HEK293 (cell line): ENCODE results near the gene TBX15.
A peak's percentile ranks its signal among the peaks of the same experiment; 100 is the strongest.

Source experiments
- BCL11A ChIP-seq: fragments of 450-650 bp; formaldehyde crosslinking; IDR thresholded peaks from 2 replicates; pipeline ENCODE4 v1.5.1; 2016; ENCODE audit warnings: low read depth, missing biosample characterization, missing genetic modification characterization
- EGR2 ChIP-seq: fragments of 450-650 bp; formaldehyde crosslinking; IDR thresholded peaks from 2 replicates; pipeline ENCODE4 v1.5.1; 2016; ENCODE audit warnings: low read depth, missing biosample characterization, missing genetic modification characterization
- GLIS2 ChIP-seq: fragments of 450-650 bp; formaldehyde crosslinking; IDR thresholded peaks from 2 replicates; pipeline ENCODE4 v1.5.1; 2016; ENCODE audit warnings: missing biosample characterization, missing genetic modification characterization
- IKZF3 ChIP-seq: fragments of 450-650 bp; IDR thresholded peaks from 2 replicates; pipeline ENCODE4 v1.5.0; 2018; ENCODE audit warnings: missing biosample characterization, mild to moderate bottlenecking, missing genetic modification characterization, moderate library complexity
- OVOL3 ChIP-seq: fragments of 450-650 bp; formaldehyde crosslinking; IDR thresholded peaks from 2 replicates; pipeline ENCODE4 v1.5.1; 2016; ENCODE audit warnings: missing biosample characterization, missing genetic modification characterization
- SETDB1 ChIP-seq: IDR thresholded peaks from one replicate; pipeline ENCODE4 v1.6.1; 2017; ENCODE audit warnings: mild to moderate bottlenecking, low read length, moderate library complexity, mixed read lengths; ENCODE audit not compliant: insufficient read length
- TRIM28 ChIP-seq: IDR thresholded peaks from 2 replicates; pipeline ENCODE4 v1.6.1; 2011; ENCODE audit warnings: low read length, control low read depth, borderline replicate concordance
- ZBTB17 ChIP-seq: fragments of 450-650 bp; formaldehyde crosslinking; IDR thresholded peaks from 2 replicates; pipeline ENCODE4 v1.5.1; 2016; ENCODE audit warnings: missing biosample characterization, missing genetic modification characterization
- ZBTB8A ChIP-seq: fragments of 450-650 bp; formaldehyde crosslinking; IDR thresholded peaks from 2 replicates; pipeline ENCODE4 v1.5.1; 2016; ENCODE audit warnings: missing biosample characterization, missing genetic modification characterization
- ZFP69B ChIP-seq: fragments of 450-650 bp; formaldehyde crosslinking; IDR thresholded peaks from 2 replicates; pipeline ENCODE4 v1.5.1; 2016; ENCODE audit warnings: missing biosample characterization, missing genetic modification characterization
- ZNF138 ChIP-seq: fragments of 450-650 bp; formaldehyde crosslinking; IDR thresholded peaks from 2 replicates; pipeline ENCODE4 v1.5.1; 2016; ENCODE audit warnings: missing biosample characterization, missing genetic modification characterization, borderline replicate concordance
- ZNF223 ChIP-seq: fragments of 450-650 bp; formaldehyde crosslinking; IDR thresholded peaks from 2 replicates; pipeline ENCODE4 v1.5.1; 2016; ENCODE audit warnings: missing biosample characterization, missing genetic modification characterization
- ZNF48 ChIP-seq: fragments of 450-650 bp; formaldehyde crosslinking; IDR thresholded peaks from 2 replicates; pipeline ENCODE4 v1.5.1; 2016; ENCODE audit warnings: missing biosample characterization, missing genetic modification characterization
- ZNF549 ChIP-seq: fragments of 450-650 bp; IDR thresholded peaks from 2 replicates; pipeline ENCODE4 v1.5.1; 2018; ENCODE audit warnings: missing biosample characterization, missing genetic modification characterization, mild to moderate bottlenecking, inconsistent platforms, moderate library complexity
- ZNF660 ChIP-seq: fragments of 450-650 bp; IDR thresholded peaks from 2 replicates; pipeline ENCODE4 v1.5.1; 2018; ENCODE audit warnings: missing biosample characterization, mild to moderate bottlenecking, missing genetic modification characterization
- ZNF707 ChIP-seq: fragments of 450-650 bp; formaldehyde crosslinking; IDR thresholded peaks from 2 replicates; pipeline ENCODE4 v1.5.1; 2016; ENCODE audit warnings: missing biosample characterization, missing genetic modification characterization
- ZNF747 ChIP-seq: fragments of 450-650 bp; formaldehyde crosslinking; IDR thresholded peaks from 2 replicates; pipeline ENCODE4 v1.5.1; 2016; ENCODE audit warnings: missing biosample characterization, missing genetic modification characterization
- ZNF785 ChIP-seq: fragments of 450-650 bp; formaldehyde crosslinking; IDR thresholded peaks from 2 replicates; pipeline ENCODE4 v1.5.1; 2016; ENCODE audit warnings: missing biosample characterization, missing genetic modification characterization
- ZNF792 ChIP-seq: fragments of 450-650 bp; formaldehyde crosslinking; IDR thresholded peaks from 2 replicates; pipeline ENCODE4 v1.5.1; 2016; ENCODE audit warnings: missing biosample characterization, missing genetic modification characterization
- ZNF830 ChIP-seq: fragments of 450-650 bp; IDR thresholded peaks from 2 replicates; pipeline ENCODE4 v1.5.0; 2018; ENCODE audit warnings: missing biosample characterization, missing genetic modification characterization, low read depth, mild to moderate bottlenecking, moderate library complexity
- ZXDB ChIP-seq: fragments of 450-650 bp; formaldehyde crosslinking; IDR thresholded peaks from 2 replicates; pipeline ENCODE4 v1.5.1; 2016; ENCODE audit warnings: missing biosample characterization, missing genetic modification characterization
- TF ChIP-seq, protein P1 (sequence below): fragments of 450-650 bp; formaldehyde crosslinking; IDR thresholded peaks from 2 replicates; pipeline ENCODE4 v1.5.1; 2016; ENCODE audit warnings: missing biosample characterization, missing genetic modification characterization
- TF ChIP-seq, protein P2 (sequence below): fragments of 450-650 bp; formaldehyde crosslinking; IDR thresholded peaks from 2 replicates; pipeline ENCODE4 v1.5.1; 2017; ENCODE audit warnings: missing biosample characterization, missing genetic modification characterization
- TF ChIP-seq, protein P3 (sequence below): fragments of 450-650 bp; IDR thresholded peaks from 2 replicates; pipeline ENCODE4 v1.5.1; 2018; ENCODE audit warnings: missing biosample characterization, mild to moderate bottlenecking, missing genetic modification characterization
- TF ChIP-seq, protein P4 (sequence below): fragments of 450-650 bp; formaldehyde crosslinking; IDR thresholded peaks from 2 replicates; pipeline ENCODE4 v1.5.1; 2017; ENCODE audit warnings: missing biosample characterization, missing genetic modification characterization
- TF ChIP-seq, protein P5 (sequence below): fragments of 450-650 bp; formaldehyde crosslinking; IDR thresholded peaks from 2 replicates; pipeline ENCODE4 v1.5.1; 2016; ENCODE audit warnings: missing biosample characterization, missing genetic modification characterization
- TF ChIP-seq, protein P6 (sequence below): fragments of 450-650 bp; formaldehyde crosslinking; IDR thresholded peaks from 2 replicates; pipeline ENCODE4 v1.5.1; 2017; ENCODE audit warnings: missing biosample characterization, missing genetic modification characterization
- TF ChIP-seq, protein P7 (sequence below): fragments of 450-650 bp; formaldehyde crosslinking; IDR thresholded peaks from 2 replicates; pipeline ENCODE4 v1.5.1; 2017; ENCODE audit warnings: missing biosample characterization, missing genetic modification characterization

The TBX15 gene

DNA sequence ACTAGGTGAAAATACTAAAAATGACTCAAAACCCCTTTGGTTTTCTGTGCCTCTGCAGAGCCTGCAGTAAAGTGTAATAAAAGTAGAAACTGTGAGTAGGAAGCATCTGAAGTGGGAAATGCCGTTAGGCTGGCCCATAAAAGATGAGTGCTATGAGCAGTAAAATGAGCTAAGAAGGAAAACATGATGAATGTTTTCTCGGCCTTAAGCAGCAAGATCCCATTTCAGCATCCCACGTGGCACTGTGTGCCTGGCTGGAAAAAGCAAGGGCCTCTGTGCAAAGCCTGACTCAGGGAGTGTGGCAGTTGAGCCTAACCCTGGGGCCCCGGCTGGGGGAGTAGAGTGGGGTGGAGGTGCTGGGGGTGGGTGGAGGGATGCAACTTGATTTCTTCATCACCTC is 109.5 kb downstream of the TBX15 start (continued):
- TF ChIP-seq, protein P1, sequence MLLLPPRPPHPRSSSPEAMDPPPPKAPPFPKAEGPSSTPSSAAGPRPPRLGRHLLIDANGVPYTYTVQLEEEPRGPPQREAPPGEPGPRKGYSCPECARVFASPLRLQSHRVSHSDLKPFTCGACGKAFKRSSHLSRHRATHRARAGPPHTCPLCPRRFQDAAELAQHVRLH (tag by site-specific recombination) = peak; percentile 61; the same call in 1 of the 2 replicates
- TF ChIP-seq TRIM28 = peak; percentile 78; the same call in 1 of the 2 replicates
- TF ChIP-seq, protein P2, sequence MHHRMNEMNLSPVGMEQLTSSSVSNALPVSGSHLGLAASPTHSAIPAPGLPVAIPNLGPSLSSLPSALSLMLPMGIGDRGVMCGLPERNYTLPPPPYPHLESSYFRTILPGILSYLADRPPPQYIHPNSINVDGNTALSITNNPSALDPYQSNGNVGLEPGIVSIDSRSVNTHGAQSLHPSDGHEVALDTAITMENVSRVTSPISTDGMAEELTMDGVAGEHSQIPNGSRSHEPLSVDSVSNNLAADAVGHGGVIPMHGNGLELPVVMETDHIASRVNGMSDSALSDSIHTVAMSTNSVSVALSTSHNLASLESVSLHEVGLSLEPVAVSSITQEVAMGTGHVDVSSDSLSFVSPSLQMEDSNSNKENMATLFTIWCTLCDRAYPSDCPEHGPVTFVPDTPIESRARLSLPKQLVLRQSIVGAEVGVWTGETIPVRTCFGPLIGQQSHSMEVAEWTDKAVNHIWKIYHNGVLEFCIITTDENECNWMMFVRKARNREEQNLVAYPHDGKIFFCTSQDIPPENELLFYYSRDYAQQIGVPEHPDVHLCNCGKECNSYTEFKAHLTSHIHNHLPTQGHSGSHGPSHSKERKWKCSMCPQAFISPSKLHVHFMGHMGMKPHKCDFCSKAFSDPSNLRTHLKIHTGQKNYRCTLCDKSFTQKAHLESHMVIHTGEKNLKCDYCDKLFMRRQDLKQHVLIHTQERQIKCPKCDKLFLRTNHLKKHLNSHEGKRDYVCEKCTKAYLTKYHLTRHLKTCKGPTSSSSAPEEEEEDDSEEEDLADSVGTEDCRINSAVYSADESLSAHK = peak; percentile 59
- 0 out of 2 replicates have a peak, but pooled peaks have one; percentile 45 for TF ChIP-seq BCL11A (tag by site-specific recombination)
- no peak for TF ChIP-seq ZNF48 (tag by site-specific recombination)
- TF ChIP-seq EGR2 (tag by site-specific recombination) = peak; percentile 85
- TF ChIP-seq, protein P3, sequence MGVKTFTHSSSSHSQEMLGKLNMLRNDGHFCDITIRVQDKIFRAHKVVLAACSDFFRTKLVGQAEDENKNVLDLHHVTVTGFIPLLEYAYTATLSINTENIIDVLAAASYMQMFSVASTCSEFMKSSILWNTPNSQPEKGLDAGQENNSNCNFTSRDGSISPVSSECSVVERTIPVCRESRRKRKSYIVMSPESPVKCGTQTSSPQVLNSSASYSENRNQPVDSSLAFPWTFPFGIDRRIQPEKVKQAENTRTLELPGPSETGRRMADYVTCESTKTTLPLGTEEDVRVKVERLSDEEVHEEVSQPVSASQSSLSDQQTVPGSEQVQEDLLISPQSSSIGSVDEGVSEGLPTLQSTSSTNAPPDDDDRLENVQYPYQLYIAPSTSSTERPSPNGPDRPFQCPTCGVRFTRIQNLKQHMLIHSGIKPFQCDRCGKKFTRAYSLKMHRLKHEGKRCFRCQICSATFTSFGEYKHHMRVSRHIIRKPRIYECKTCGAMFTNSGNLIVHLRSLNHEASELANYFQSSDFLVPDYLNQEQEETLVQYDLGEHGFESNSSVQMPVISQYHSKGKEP (tag by site-specific recombination) = peak; percentile 67
- TF ChIP-seq, protein P4, sequence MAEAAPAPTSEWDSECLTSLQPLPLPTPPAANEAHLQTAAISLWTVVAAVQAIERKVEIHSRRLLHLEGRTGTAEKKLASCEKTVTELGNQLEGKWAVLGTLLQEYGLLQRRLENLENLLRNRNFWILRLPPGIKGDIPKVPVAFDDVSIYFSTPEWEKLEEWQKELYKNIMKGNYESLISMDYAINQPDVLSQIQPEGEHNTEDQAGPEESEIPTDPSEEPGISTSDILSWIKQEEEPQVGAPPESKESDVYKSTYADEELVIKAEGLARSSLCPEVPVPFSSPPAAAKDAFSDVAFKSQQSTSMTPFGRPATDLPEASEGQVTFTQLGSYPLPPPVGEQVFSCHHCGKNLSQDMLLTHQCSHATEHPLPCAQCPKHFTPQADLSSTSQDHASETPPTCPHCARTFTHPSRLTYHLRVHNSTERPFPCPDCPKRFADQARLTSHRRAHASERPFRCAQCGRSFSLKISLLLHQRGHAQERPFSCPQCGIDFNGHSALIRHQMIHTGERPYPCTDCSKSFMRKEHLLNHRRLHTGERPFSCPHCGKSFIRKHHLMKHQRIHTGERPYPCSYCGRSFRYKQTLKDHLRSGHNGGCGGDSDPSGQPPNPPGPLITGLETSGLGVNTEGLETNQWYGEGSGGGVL (tag by site-specific recombination) = peak; percentile 34; the same call in 1 of the 2 replicates
- TF ChIP-seq IKZF3 (tag by site-specific recombination) = 0 out of 2 replicates have a peak, but pooled peaks have one; percentile 20
- no peak for TF ChIP-seq GLIS2 (tag by site-specific recombination)
- no peak for TF ChIP-seq ZNF792 (tag by site-specific recombination)
- 0 out of 2 replicates have a peak, but pooled peaks have one; percentile 33 for TF ChIP-seq ZXDB
- TF ChIP-seq, protein P5, sequence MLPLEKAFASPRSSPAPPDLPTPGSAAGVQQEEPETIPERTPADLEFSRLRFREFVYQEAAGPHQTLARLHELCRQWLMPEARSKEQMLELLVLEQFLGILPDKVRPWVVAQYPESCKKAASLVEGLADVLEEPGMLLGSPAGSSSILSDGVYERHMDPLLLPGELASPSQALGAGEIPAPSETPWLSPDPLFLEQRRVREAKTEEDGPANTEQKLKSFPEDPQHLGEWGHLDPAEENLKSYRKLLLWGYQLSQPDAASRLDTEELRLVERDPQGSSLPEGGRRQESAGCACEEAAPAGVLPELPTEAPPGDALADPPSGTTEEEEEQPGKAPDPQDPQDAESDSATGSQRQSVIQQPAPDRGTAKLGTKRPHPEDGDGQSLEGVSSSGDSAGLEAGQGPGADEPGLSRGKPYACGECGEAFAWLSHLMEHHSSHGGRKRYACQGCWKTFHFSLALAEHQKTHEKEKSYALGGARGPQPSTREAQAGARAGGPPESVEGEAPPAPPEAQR = no peak
- TF ChIP-seq ZNF830 = no peak
- no peak for TF ChIP-seq ZNF785 (tag by site-specific recombination)
- no peak for TF ChIP-seq ZBTB8A (tag by site-specific recombination)
- TF ChIP-seq SETDB1 = peak; percentile 61
- TF ChIP-seq, protein P6, sequence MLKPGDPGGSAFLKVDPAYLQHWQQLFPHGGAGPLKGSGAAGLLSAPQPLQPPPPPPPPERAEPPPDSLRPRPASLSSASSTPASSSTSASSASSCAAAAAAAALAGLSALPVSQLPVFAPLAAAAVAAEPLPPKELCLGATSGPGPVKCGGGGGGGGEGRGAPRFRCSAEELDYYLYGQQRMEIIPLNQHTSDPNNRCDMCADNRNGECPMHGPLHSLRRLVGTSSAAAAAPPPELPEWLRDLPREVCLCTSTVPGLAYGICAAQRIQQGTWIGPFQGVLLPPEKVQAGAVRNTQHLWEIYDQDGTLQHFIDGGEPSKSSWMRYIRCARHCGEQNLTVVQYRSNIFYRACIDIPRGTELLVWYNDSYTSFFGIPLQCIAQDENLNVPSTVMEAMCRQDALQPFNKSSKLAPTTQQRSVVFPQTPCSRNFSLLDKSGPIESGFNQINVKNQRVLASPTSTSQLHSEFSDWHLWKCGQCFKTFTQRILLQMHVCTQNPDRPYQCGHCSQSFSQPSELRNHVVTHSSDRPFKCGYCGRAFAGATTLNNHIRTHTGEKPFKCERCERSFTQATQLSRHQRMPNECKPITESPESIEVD = peak; percentile 88
- TF ChIP-seq ZNF549 (tag by site-specific recombination) = peak; percentile 35; the same call in 1 of the 2 replicates
- TF ChIP-seq, protein P7, sequence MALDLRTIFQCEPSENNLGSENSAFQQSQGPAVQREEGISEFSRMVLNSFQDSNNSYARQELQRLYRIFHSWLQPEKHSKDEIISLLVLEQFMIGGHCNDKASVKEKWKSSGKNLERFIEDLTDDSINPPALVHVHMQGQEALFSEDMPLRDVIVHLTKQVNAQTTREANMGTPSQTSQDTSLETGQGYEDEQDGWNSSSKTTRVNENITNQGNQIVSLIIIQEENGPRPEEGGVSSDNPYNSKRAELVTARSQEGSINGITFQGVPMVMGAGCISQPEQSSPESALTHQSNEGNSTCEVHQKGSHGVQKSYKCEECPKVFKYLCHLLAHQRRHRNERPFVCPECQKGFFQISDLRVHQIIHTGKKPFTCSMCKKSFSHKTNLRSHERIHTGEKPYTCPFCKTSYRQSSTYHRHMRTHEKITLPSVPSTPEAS (tag by site-specific recombination) = no peak
- TF ChIP-seq ZNF223 (tag by site-specific recombination) = no peak
- no peak for TF ChIP-seq ZNF707 (tag by site-specific recombination)
- TF ChIP-seq ZFP69B (tag by site-specific recombination) = peak; percentile 78
- no peak for TF ChIP-seq ZNF660
- 0 out of 2 replicates have a peak, but pooled peaks have one; percentile 27 for TF ChIP-seq ZBTB17 (tag by site-specific recombination)
- peak; percentile 91; the same call in 1 of the 2 replicates for TF ChIP-seq OVOL3 (tag by site-specific recombination)
- TF ChIP-seq ZNF138 (tag by site-specific recombination) = no peak
- TF ChIP-seq ZNF747 (tag by site-specific recombination) = no peak
